GM19043 (cell line): Measurements from ENCODE around the gene CDC14A.

ENCODE experiments used
- ATAC-seq: cut with Tn5 transposase; IDR thresholded peaks from one replicate; pipeline ENCODE4 v1.9.1; 2021; ENCODE audit warnings: low read depth; ENCODE audit not compliant: unreplicated experiment

The CDC14A gene

GRCh38 chr1:100565937-100566699 lies 213.8 kb downstream of the CDC14A start:
- no peak for ATAC-seq

- ATAC-seq, result no peak
These were observed 214.8 kb downstream of the CDC14A start for GRCh38 chr1:100567062-100567461.
